ENCODE results near the gene TFPI.

DNA sequence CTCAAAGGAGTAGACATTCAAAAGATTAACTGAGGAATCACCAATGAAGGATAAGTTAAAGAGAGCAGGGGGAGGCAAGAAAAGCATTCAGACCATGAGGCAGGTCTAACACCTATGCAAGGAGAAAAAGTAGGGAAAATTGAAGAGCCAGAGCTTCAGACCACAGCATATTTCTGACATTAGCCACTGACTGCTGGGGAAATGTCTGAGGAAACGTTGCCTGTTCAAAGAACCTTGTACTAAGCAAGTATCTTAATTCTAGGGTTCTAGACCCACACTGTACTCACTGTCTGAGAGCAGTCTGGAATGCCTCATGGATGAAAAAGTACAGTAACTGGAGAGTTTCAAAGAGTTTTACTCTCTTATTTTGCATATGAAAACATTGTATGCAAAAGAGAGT lies 39.5 kb upstream of the TFPI start:
- no peak for TF ChIP-seq EZH2 (IDR thresholded peaks at IDR 0.05; ENCODE audit: borderline replicate concordance, low read length)
- TF ChIP-seq, protein P1, sequence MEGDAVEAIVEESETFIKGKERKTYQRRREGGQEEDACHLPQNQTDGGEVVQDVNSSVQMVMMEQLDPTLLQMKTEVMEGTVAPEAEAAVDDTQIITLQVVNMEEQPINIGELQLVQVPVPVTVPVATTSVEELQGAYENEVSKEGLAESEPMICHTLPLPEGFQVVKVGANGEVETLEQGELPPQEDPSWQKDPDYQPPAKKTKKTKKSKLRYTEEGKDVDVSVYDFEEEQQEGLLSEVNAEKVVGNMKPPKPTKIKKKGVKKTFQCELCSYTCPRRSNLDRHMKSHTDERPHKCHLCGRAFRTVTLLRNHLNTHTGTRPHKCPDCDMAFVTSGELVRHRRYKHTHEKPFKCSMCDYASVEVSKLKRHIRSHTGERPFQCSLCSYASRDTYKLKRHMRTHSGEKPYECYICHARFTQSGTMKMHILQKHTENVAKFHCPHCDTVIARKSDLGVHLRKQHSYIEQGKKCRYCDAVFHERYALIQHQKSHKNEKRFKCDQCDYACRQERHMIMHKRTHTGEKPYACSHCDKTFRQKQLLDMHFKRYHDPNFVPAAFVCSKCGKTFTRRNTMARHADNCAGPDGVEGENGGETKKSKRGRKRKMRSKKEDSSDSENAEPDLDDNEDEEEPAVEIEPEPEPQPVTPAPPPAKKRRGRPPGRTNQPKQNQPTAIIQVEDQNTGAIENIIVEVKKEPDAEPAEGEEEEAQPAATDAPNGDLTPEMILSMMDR (conservative IDR thresholded peaks at IDR 0.05 in 1 of 2, IDR thresholded peaks at IDR 0.05 in 1 of 2; ENCODE audit: extremely low read depth in 1 of 2, insufficient read depth in 1 of 2, low read depth in 1 of 2, low read length in 2 of 2), result no peak

All from mammary epithelial cell (primary cell).